ENCODE data around the gene LAMC1.
"Not testable (repeated sequence)": the region's sequence is repeated elsewhere in the genome, so short reads cannot be mapped to it uniquely, and the experiment has no call there.

LAMC1 gene

DNA sequence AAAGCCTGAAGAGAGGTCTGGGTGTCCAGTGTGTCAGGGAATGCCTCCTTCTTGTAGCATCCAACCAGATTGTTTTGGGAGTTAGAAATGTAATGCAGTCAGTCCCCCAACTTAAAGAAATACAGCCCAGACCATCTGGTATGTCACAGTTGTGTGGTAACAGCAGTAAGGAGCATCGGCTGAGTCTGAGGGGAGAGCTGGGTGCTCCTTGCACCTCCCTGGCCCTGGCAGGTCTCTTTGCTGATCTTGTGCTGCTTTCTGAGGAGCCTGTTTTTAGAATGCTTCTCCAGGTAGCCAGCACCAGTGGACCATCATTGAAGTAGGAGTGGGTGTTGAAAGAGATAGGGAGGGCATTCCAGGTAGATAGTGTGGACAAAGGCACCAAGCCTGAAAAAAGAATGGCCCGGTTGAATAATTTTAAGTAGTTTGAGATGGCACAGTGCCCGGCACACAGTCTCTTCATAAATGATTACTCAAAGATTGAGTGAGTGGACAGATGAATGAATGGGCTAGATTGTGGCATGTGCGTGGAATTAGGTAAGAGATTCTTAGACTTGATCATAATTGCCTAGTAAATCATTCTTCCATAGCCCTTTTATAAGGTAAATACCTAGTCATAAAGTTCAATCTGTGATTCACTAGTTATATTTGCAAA, 46.5 kb downstream of the LAMC1 start:
- Mint-ChIP-seq H3K9me3 (peaks cover 3% of the 10 kb centered on the region), H3K27me3 (ENCODE audit: low read depth) (no peaks in the 10 kb centered on the region), H3K4me1 (peaks cover 41% of the 10 kb centered on the region), H3K4me3 (no peak overlapping the region), H3K27ac (peak overlapping the region in 1 of 3 experiments; percentile 45), H3K36me3 (ENCODE audit: low read depth) (peaks cover 11% of the 10 kb centered on the region)
- TF ChIP-seq CTCF (IDR thresholded peaks at IDR 0.05; ENCODE audit: unreplicated experiment in 3 of 3) = no peak

GRCh38 chr1:183070234-183070922, 47.2 kb downstream of the LAMC1 start:
- Mint-ChIP-seq H3K4me1 (peaks cover 42% of the 10 kb centered on the region), H3K27ac (peak overlapping the region; percentile 9 to 45 (median 11)), H3K27me3 (ENCODE audit: low read depth) (no peaks in the 10 kb centered on the region), H3K9me3 (no peaks in the 10 kb centered on the region), H3K36me3 (ENCODE audit: low read depth) (peaks cover 5% of the 10 kb centered on the region), H3K4me3 (no peak overlapping the region)
- no peak for TF ChIP-seq CTCF (IDR thresholded peaks at IDR 0.05; ENCODE audit: unreplicated experiment in 3 of 3)

GRCh38 chr1:183070923-183071618, 47.9 kb downstream of the LAMC1 start:
- peak overlapping the region in 1 of 3 experiments; percentile 0 for H3K4me3 Mint-ChIP-seq
- TF ChIP-seq CTCF (IDR thresholded peaks at IDR 0.05; ENCODE audit: unreplicated experiment in 3 of 3) = no peak
- peak overlapping the region; percentile 9 to 45 (median 11) for H3K27ac Mint-ChIP-seq
- no peaks in the 10 kb centered on the region for H3K27me3 Mint-ChIP-seq (ENCODE audit: low read depth)
- peaks cover 49% of the 10 kb centered on the region for H3K4me1 Mint-ChIP-seq
- H3K9me3 Mint-ChIP-seq = no peaks in the 10 kb centered on the region
- H3K36me3 Mint-ChIP-seq (ENCODE audit: low read depth) = peaks cover 5% of the 10 kb centered on the region

DNA sequence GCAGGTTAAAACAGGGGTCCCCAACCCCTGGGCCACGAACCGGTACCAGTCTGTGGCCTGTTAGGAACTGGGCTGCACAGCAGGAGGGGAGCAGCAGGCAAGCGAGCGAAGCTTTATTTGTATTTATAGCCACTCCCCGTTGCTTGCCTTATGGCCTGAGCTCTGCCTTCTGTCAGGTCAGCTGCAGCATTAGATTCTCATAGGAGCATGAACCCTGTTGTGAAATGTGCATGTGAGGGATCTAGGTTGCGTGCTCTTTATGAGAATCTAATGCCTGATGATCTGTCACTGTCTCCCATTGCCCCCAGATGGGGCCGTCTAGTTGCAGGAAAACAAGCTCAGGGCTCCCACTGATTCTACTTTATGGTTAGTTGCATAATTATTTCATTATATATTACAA, 49.4 kb downstream of the LAMC1 start:
- H3K27me3 Mint-ChIP-seq (ENCODE audit: low read depth); H3K4me3 Mint-ChIP-seq; H3K27ac Mint-ChIP-seq; H3K36me3 Mint-ChIP-seq (ENCODE audit: low read depth); H3K9me3 Mint-ChIP-seq: not testable (repeated sequence)
- H3K4me1 Mint-ChIP-seq = peaks cover 56% of the 10 kb centered on the region

DNA sequence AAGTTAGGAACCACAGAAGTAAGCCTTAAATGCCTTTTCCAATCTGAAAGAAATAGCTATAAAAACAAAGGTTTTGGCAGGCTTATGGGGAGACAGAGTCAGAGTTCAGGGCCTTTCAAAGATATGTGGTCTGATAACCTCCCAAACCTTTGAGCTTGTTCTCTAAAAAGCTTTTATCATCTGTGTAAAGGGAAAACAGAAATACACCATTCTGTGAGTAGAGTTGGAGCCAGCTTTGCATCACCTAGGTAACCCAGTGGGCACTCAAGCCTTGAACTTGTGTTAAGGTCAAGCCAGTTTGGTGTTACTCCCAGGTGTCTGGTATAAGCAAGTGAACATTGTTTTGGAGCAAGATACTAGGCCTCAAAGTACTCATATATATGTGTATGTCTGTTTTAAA, 50.1 kb downstream of the LAMC1 start:
- H3K4me3 Mint-ChIP-seq = no peak overlapping the region
- no peaks in the 10 kb centered on the region for H3K9me3 Mint-ChIP-seq
- no peaks in the 10 kb centered on the region for H3K27me3 Mint-ChIP-seq (ENCODE audit: low read depth)

More for the DNA sequence above, 50.1 kb downstream of the LAMC1 start:
- no peak for TF ChIP-seq CTCF (IDR thresholded peaks at IDR 0.05; ENCODE audit: unreplicated experiment in 3 of 3)
- Mint-ChIP-seq H3K4me1 (peaks cover 56% of the 10 kb centered on the region), H3K27ac (no peak overlapping the region), H3K36me3 (ENCODE audit: low read depth) (peaks cover 5% of the 10 kb centered on the region)

All from nephron (organoid).